ENCODE data around the gene FTO. TPM values are rescaled to one million over a fixed set of nuclear protein-coding genes. Genes with fewer than 3 reads are reported as not detected.

Gene FTO
- total RNA-seq, 1 experiment from 2014 or later, result 125 TPM

DNA sequence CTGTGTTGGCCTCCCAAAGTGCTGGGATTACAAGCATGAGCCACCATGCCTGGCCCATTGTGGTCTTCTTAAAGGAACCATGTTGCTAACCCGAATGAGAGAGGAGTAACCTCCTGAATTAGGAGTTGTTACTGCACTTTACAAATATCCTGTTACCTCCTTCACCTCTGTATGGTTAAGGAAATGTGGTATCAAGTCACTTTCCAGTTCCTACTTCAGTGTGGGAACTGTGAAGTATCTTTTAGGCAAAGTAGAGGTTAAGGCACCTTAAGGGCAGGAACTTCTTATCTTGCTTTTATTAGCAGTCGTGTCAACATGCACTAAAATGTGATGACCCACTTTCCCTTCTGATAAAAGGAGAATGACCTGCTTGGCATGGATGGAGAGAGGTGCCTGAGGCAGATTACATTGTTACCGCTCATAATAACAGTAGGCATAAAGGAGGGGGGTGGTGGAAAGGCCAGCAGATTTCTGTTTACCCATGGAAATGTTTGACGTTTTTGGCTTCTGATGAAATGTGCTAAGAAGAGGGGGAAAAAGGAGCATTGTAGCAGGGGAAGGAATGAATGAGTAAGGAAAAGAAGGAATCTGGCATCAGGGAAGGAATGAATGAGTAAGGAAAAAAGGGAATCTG, 28.5 kb downstream of the FTO start:
- Histone ChIP-seq H3K4me1 (ENCODE audit: low read length) (peaks cover 91% of the 10 kb centered on the region), H3K4me3 (ENCODE audit: low read length) (no peak overlapping the region), H3K9me2 (replicated peaks; ENCODE audit: insufficient read depth, low read length) (no peaks in the 10 kb centered on the region), H3K27ac (ENCODE audit: low read length) (peak overlapping the region; percentile 64), H3K27me3 (ENCODE audit: low read length) (no peaks in the 10 kb centered on the region), H3K79me2 (ENCODE audit: low read length) (peaks cover 96% of the 10 kb centered on the region), H3K4me2 (ENCODE audit: low read depth, low read length, poor library complexity, severe bottlenecking) (peak overlapping the region; percentile 5), H2AFZ (ENCODE audit: low read length) (no peak overlapping the region), H3K36me3 (ENCODE audit: insufficient read depth, low read length) (no peaks in the 10 kb centered on the region), H3K9ac (ENCODE audit: low read length) (0 out of 2 replicates have a peak overlapping the region, but pooled peaks have one; percentile 21), H3K9me3 (ENCODE audit: low read length) (no peaks in the 10 kb centered on the region), H4K20me1 (ENCODE audit: insufficient read depth, low read depth, low read length) (no peaks in the 10 kb centered on the region)
- no peak for DNase-seq

DNA sequence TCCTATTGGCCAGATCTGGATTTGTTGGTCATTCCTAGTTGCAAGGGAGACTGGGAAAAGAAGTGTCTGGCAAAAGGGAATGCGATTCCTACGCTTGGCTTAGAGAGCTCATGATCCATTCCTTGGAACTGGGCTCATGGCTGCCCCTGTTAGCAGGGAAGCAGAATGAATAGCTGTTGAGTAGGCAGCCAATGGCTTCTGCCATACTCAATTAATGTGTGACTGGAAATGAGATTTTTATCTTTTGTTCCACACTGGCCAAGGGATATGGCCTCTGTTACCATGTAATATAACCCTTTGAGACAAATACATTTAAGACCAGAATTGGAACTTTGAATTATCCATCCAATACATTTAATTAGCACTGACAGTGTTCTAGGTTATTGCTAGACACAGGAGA, 31.0 kb downstream of the FTO start:
- Histone ChIP-seq H3K27ac (ENCODE audit: low read length) (peak overlapping the region; percentile 90), H3K9ac (ENCODE audit: low read length) (peak overlapping the region; percentile 53), H3K27me3 (ENCODE audit: low read length) (no peaks in the 10 kb centered on the region), H3K36me3 (ENCODE audit: insufficient read depth, low read length) (no peaks in the 10 kb centered on the region), H3K9me2 (replicated peaks; ENCODE audit: insufficient read depth, low read length) (no peaks in the 10 kb centered on the region), H3K79me2 (ENCODE audit: low read length) (peaks cover 93% of the 10 kb centered on the region), H2AFZ (ENCODE audit: low read length) (no peak overlapping the region), H4K20me1 (ENCODE audit: insufficient read depth, low read depth, low read length) (no peaks in the 10 kb centered on the region), H3K4me1 (ENCODE audit: low read length) (peaks cover 85% of the 10 kb centered on the region), H3K9me3 (ENCODE audit: low read length) (no peaks in the 10 kb centered on the region), H3K4me2 (ENCODE audit: low read depth, low read length, poor library complexity, severe bottlenecking) (peak overlapping the region; percentile 71), H3K4me3 (ENCODE audit: low read length) (no peak overlapping the region)
- no peak for DNase-seq

DNA sequence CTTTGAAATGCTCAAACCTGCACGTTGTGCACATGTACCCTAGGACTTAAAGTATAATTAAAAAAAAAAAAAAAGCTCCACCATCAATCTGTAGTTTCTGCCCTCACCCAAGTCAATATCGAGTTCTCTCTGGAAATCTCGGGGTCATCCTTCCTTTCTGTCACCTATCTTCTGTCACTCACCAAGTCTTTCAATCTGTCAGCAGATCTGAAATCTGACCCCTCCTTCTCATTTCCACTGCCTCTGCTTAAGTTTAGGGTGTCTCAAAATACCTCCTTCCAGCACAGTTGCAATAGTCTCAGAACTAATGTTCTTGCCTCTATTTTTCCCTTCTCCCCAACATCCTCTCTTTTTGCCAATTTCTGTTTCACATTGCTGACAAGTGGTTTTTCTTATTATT, 32.3 kb downstream of the FTO start:
- Histone ChIP-seq H3K79me2 (ENCODE audit: low read length) (peaks cover 93% of the 10 kb centered on the region), H3K36me3 (ENCODE audit: insufficient read depth, low read length) (no peaks in the 10 kb centered on the region), H3K27me3 (ENCODE audit: low read length) (no peaks in the 10 kb centered on the region), H3K9me3 (ENCODE audit: low read length) (no peaks in the 10 kb centered on the region), H3K4me2 (ENCODE audit: low read depth, low read length, poor library complexity, severe bottlenecking) (peak overlapping the region; percentile 71), H3K4me3 (ENCODE audit: low read length) (peak overlapping the region; percentile 28), H3K9me2 (replicated peaks; ENCODE audit: insufficient read depth, low read length) (no peaks in the 10 kb centered on the region), H2AFZ (ENCODE audit: low read length) (no peak overlapping the region), H4K20me1 (ENCODE audit: insufficient read depth, low read depth, low read length) (no peaks in the 10 kb centered on the region), H3K27ac (ENCODE audit: low read length) (peak overlapping the region; percentile 90), H3K4me1 (ENCODE audit: low read length) (peaks cover 86% of the 10 kb centered on the region), H3K9ac (ENCODE audit: low read length) (peak overlapping the region; percentile 53)
- peak; percentile 70 for DNase-seq

DNA sequence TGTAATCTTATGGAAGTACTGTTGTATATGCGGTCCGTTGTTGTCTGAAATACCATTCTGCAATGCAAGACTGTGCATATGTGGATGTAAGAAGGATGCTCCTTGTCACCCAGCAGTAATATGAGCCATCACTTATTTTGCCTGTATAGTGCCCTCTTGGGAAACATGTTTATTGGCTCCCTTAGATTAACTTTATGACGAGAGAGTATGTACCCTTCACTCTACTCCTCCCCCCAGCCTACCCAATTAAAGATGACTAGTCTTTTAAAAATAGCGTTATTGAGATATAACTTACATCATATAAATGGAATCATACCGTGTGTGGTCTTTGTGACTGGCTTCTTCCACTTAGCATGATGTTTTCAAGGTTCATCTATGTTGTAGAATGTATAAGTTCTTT, 33.6 kb downstream of the FTO start:
- no peaks in the 10 kb centered on the region for H3K36me3 ChIP-seq (ENCODE audit: insufficient read depth, low read length)
- no peaks in the 10 kb centered on the region for H3K9me3 ChIP-seq (ENCODE audit: low read length)
- no peaks in the 10 kb centered on the region for H3K9me2 ChIP-seq (replicated peaks; ENCODE audit: insufficient read depth, low read length)
- H3K4me2 ChIP-seq (ENCODE audit: low read depth, low read length, poor library complexity, severe bottlenecking), result peak overlapping the region; percentile 71
- no peaks in the 10 kb centered on the region for H3K27me3 ChIP-seq (ENCODE audit: low read length)
- H3K4me3 ChIP-seq (ENCODE audit: low read length), result peak overlapping the region; percentile 8
- H3K27ac ChIP-seq (ENCODE audit: low read length), result peak overlapping the region; percentile 90
- no peak overlapping the region; the same call in 1 of the 2 replicates for H3K9ac ChIP-seq (ENCODE audit: low read length)
- no peak overlapping the region for H2AFZ ChIP-seq (ENCODE audit: low read length)
- H3K4me1 ChIP-seq (ENCODE audit: low read length), result peaks cover 91% of the 10 kb centered on the region
- DNase-seq, result peak; percentile 66
- H3K79me2 ChIP-seq (ENCODE audit: low read length), result peaks cover 96% of the 10 kb centered on the region
- no peaks in the 10 kb centered on the region for H4K20me1 ChIP-seq (ENCODE audit: insufficient read depth, low read depth, low read length)

DNA sequence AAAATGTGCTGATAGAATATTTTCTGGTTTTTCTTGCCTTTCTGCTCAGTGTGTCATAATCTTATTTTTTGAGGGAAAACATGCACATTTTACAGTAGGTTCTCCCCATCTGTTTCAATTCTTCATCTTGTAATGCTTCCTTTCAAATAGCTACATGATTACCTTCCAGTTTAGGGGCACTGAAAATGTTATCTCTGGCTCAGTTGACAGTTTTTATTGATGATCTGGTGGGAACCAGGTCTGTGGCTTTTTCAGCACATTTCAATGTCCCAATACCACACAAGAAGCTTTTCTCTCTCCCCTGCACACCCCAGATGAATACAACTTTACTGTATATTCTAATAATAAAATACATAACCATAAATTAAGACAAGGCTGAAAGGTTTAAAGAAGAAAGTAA, 36.5 kb downstream of the FTO start:
- Histone ChIP-seq H2AFZ (ENCODE audit: low read length) (no peak overlapping the region), H3K36me3 (ENCODE audit: insufficient read depth, low read length) (no peaks in the 10 kb centered on the region), H3K79me2 (ENCODE audit: low read length) (peaks cover 96% of the 10 kb centered on the region), H3K9me2 (replicated peaks; ENCODE audit: insufficient read depth, low read length) (no peaks in the 10 kb centered on the region), H3K9me3 (ENCODE audit: low read length) (no peaks in the 10 kb centered on the region), H3K27ac (ENCODE audit: low read length) (peak overlapping the region; percentile 69), H3K27me3 (ENCODE audit: low read length) (no peaks in the 10 kb centered on the region), H3K9ac (ENCODE audit: low read length) (no peak overlapping the region; the same call in 1 of the 2 replicates), H3K4me1 (ENCODE audit: low read length) (peaks cover 91% of the 10 kb centered on the region), H3K4me2 (ENCODE audit: low read depth, low read length, poor library complexity, severe bottlenecking) (peak overlapping the region; percentile 6), H4K20me1 (ENCODE audit: insufficient read depth, low read depth, low read length) (no peaks in the 10 kb centered on the region), H3K4me3 (ENCODE audit: low read length) (no peak overlapping the region)
- no peak for DNase-seq

DNA sequence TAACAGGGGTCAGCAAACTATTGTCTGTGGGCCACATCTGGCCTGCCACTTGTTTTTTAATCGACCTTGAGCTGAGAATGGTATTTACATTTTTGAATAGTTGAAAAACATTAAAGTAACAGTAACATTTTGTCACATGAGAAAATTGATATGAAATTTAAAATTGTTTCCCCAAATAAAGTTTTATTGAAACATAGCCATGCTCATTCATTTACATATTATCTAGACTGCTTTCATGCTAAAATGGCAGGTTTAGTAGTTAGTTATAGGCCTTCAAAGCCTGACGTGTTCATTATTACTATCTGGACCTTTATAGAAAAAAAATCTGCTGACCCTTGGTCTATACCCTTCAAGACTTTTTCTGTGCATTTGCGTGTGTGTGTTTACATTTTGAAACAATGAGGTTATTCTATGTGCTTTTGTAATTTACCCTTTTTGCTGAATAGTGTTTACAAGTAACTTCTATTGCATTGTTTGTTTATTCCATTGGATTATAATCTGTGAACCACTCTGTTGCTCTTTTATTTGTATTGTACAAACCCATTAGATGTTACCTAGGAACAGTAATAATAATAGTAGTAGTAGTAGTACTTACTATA, 37.1 kb downstream of the FTO start:
- Histone ChIP-seq H3K9ac (ENCODE audit: low read length) (no peak overlapping the region), H3K27me3 (ENCODE audit: low read length) (no peaks in the 10 kb centered on the region), H3K36me3 (ENCODE audit: insufficient read depth, low read length) (no peaks in the 10 kb centered on the region), H3K27ac (ENCODE audit: low read length) (peak overlapping the region; percentile 69), H3K4me3 (ENCODE audit: low read length) (no peak overlapping the region), H4K20me1 (ENCODE audit: insufficient read depth, low read depth, low read length) (no peaks in the 10 kb centered on the region), H3K9me2 (replicated peaks; ENCODE audit: insufficient read depth, low read length) (no peaks in the 10 kb centered on the region), H2AFZ (ENCODE audit: low read length) (no peak overlapping the region), H3K79me2 (ENCODE audit: low read length) (peaks cover 97% of the 10 kb centered on the region), H3K4me1 (ENCODE audit: low read length) (peaks cover 91% of the 10 kb centered on the region), H3K4me2 (ENCODE audit: low read depth, low read length, poor library complexity, severe bottlenecking) (no peak overlapping the region), H3K9me3 (ENCODE audit: low read length) (no peaks in the 10 kb centered on the region)
- DNase-seq, result no peak

DNA sequence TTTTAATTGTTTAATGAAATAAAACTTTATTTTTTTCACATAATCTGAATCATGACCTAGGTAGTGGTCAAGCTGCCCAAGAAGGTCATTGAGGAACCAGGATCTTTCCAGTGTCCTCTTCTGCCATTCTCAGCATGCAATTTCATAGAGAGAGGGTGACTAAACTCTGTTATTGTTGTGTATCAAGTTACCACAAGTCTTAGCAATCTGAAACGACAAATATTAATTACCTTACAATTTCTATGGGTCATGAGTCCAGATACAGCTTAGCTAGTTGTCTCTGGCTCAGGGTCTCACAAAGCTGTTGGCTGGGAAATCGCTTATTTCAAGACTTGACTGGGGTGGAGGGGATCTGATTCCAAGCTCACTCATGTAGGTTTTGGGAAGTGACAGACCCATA, 37.6 kb downstream of the FTO start:
- H3K9ac ChIP-seq (ENCODE audit: low read length), result no peak overlapping the region
- no peaks in the 10 kb centered on the region for H3K27me3 ChIP-seq (ENCODE audit: low read length)
- H3K9me2 ChIP-seq (replicated peaks; ENCODE audit: insufficient read depth, low read length), result no peaks in the 10 kb centered on the region
- no peaks in the 10 kb centered on the region for H4K20me1 ChIP-seq (ENCODE audit: insufficient read depth, low read depth, low read length)
- no peaks in the 10 kb centered on the region for H3K9me3 ChIP-seq (ENCODE audit: low read length)
- H2AFZ ChIP-seq (ENCODE audit: low read length), result no peak overlapping the region
- no peak overlapping the region for H3K4me3 ChIP-seq (ENCODE audit: low read length)
- peaks cover 90% of the 10 kb centered on the region for H3K4me1 ChIP-seq (ENCODE audit: low read length)
- peaks cover 97% of the 10 kb centered on the region for H3K79me2 ChIP-seq (ENCODE audit: low read length)
- H3K36me3 ChIP-seq (ENCODE audit: insufficient read depth, low read length), result no peaks in the 10 kb centered on the region
- H3K4me2 ChIP-seq (ENCODE audit: low read depth, low read length, poor library complexity, severe bottlenecking), result no peak overlapping the region
- H3K27ac ChIP-seq (ENCODE audit: low read length), result peak overlapping the region; percentile 65; the same call in 1 of the 2 replicates
- no peak for DNase-seq

DNA sequence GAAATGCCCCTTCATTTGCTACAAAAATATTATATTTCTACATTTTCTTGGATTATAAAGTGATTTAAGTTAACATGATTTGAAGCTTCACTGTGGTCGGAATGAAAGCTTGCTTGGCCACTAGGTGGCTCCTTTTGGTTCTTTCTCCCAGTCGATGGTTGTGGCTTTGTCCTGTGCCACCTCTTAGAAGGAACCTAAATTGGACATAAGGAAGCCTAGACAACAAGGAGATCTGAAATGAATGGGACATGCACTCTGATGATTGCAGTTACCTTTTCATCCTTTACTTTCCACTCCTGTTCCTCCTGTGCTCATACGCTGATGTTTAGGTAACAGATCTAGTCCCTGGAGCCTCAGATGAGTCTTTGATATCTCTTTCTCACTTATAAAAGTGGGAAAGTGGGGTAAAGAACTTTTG, 39.2 kb downstream of the FTO start:
- H2AFZ ChIP-seq (ENCODE audit: low read length), result no peak overlapping the region
- peak overlapping the region; percentile 65 for H3K27ac ChIP-seq (ENCODE audit: low read length)
- H3K79me2 ChIP-seq (ENCODE audit: low read length), result peaks cover 97% of the 10 kb centered on the region
- H3K4me3 ChIP-seq (ENCODE audit: low read length), result no peak overlapping the region
- DNase-seq, result peak; percentile 85
- no peaks in the 10 kb centered on the region for H4K20me1 ChIP-seq (ENCODE audit: insufficient read depth, low read depth, low read length)
- peaks cover 83% of the 10 kb centered on the region for H3K4me1 ChIP-seq (ENCODE audit: low read length)
- peak overlapping the region; percentile 58 for H3K4me2 ChIP-seq (ENCODE audit: low read depth, low read length, poor library complexity, severe bottlenecking)
- no peak overlapping the region for H3K9ac ChIP-seq (ENCODE audit: low read length)
- no peaks in the 10 kb centered on the region for H3K9me2 ChIP-seq (replicated peaks; ENCODE audit: insufficient read depth, low read length)
- H3K36me3 ChIP-seq (ENCODE audit: insufficient read depth, low read length), result no peaks in the 10 kb centered on the region
- H3K9me3 ChIP-seq (ENCODE audit: low read length), result peaks cover 4% of the 10 kb centered on the region; the same call in 1 of the 2 replicates
- no peaks in the 10 kb centered on the region for H3K27me3 ChIP-seq (ENCODE audit: low read length)

Measured in Karpas-422 (cell line).